Colon (tissue), 2 donors: ENCODE results near the gene MPEG1.

ENCODE experiments used
- FAIRE-seq: peaks from 2 replicates; lab custom pipeline; 2012; peaks lifted over from hg19 to GRCh38; lab: Jason Lieb, UNC
- donor health status: control.
- donor health status: control.

The MPEG1 gene

DNA sequence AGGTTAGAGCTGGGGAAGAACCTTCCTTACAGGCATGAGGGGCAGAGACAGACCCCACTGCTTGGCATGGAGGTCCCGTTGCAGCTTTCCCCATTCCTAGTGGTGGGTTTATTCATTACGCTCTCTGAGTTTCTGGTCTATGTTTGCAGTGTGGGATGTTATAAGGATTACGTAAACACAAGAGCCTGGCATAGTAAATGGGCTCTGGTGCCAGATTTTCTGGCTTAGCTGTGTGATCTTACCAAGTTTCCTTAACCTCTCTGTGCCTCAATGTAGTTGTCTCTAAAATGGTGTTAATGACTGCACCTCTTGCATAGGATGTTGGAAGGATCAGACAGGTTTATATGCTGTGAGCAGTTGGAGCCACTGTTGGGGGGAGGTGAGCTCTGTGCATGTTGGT lies 25.7 kb downstream of the MPEG1 start:
- no peak for FAIRE-seq

DNA sequence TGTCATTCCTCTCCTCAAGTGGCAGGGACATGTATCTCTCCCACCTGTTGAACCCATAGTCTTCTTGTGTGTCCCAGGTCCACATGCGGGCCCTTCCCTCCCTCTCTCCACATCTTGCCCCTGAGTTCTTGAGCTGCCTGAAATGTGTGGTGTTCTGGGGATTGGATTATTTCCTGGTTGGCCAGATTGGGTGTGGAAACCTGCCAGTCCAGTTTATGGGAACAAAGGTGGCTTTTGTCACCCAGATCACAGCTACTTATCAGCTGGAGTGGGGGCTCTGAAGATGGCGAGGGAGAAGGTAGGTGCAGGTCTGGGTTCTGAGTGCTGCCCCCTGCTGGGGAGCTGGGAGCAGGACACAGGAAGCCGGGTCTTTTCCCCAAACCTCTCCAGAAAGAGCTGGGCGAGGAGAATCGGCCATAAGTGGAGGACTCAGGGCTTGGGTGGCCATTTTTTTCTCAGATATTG lies 26.6 kb downstream of the MPEG1 start:
- peak; percentile 33 for FAIRE-seq

DNA sequence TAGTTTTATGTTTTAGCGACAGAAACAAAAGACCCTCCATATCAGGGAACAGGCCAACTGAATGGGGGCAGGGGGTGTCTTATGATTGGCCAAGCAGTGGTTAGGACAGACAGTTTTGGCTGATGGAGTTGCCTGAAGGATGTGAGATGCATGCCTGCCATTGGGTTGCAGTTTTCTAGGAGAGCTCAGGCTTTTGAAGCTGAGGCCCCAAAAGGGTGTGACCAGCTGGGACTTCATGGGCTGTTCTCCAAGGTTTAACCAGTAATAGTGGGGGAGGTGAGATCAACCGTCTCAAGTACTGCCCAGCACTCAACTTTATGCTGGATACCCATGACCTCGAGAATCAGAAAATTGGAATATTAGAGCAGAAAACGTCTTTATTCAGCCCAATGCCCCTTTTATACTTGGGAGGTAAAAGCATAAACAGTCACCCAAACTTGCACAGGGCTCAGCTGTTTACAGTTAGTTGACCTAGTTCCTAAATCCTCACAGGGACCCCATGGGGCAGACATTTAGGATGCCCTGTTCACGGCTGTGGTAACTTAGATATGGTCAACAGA lies 27.3 kb downstream of the MPEG1 start:
- FAIRE-seq: no peak

DNA sequence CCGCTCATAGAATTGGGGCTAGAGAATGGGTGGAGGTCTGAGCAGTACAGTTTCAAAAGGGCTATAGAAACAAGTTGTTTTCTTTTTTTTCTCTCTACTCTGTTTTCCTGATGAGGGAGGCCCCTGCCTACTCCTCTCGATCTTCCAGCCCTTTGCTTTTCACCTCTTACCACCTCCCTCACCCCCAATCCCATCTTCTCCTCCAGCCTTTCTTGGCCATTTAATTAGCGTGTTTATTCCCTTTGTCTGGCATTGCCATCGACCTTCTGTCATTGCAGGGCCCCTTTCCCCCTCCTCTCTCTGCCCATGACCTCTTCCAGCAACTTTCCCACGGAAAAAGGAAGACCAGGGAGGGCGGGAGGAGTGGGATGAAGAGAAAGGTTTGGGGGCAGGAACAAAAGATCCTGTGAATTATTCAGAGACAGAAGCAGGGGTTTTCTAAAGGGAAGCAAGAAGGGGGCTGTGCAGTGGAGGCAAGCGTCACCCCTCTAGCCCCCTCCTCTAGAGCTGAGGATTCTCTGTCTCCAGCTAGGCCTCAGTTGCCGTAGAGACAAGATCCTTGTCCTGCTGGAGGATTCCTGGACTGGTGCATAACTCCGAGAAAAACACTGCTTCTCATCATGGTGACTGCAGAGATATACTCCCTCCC lies 27.9 kb downstream of the MPEG1 start:
- FAIRE-seq: no peak

DNA sequence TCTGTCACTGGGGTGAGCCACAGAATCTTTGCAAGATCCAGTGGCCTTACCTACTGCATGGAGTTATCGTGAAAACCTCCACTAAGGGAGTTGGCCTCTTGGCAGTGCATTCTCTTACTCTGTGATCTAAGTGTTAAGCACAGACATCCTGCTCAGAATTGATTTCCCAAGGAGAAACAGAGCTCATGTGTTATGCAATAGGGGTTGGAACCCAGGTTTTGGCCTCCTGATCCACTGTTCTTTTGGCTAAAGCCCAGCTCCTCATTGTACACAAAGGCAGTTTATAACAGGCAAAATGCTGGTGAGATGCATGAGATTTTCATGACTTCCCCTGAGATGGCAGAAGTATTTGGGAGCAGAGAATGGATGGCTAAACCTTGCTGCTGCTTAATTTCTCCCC lies 29.0 kb downstream of the MPEG1 start:
- no peak for FAIRE-seq

DNA sequence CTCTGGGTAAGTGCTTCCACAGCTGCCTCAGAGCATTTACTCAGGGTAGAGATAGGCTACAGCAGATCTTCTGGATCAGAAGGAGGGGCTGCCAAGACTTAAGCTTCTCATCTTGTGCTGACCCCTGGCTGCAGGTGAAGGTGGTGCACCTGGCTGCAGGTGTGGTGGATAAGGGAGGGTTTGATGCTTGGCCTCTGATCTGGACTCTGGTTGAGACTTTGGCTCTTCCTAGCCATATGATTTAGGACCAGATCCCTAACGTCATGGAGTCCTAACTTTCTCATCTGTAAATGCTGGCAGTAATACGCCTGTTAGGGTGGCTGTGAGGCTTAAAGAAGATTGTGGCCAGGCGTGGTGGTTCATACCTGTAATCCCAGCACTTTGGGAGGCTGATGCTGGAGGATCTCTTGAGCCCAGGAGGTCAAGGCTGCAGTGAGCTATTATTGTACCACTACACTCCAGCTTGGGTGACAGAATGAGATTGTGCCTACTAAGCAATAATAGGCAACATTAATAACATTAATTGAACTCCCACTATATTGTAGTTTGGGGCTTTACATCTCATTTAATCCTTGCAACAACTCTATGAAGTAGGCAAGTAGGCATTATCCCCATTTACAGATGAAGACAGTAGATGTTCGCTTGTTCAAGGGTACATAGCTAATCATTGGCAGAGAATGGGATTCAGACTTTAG lies 30.1 kb downstream of the MPEG1 start:
- FAIRE-seq: no peak

DNA sequence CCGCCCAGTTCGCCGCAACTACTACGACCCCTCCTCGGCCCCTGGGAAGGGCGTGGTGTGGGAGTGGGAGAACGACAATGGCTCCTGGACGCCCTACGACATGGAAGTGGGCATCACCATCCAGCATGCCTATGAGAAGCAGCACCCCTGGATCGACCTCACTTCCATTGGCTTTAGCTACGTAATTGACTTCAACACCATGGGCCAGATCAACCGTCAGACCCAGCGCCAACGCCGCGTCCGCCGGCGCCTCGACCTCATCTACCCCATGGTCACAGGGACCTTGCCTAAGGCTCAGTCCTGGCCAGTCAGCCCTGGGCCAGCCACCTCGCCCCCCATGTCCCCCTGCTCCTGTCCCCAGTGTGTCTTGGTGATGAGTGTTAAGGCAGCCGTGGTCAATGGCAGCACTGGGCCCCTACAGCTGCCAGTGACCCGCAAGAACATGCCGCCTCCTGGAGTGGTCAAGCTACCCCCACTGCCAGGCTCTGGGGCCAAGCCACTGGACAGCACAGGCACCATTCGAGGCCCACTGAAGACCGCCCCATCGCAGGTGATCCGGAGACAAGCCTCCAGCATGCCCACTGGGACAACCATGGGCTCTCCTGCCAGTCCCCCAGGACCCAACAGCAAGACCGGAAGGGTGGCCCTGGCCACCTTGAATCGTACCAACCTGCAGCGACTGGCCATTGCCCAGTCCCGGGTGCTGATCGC lies 30.8 kb downstream of the MPEG1 start:
- FAIRE-seq: no peak

DNA sequence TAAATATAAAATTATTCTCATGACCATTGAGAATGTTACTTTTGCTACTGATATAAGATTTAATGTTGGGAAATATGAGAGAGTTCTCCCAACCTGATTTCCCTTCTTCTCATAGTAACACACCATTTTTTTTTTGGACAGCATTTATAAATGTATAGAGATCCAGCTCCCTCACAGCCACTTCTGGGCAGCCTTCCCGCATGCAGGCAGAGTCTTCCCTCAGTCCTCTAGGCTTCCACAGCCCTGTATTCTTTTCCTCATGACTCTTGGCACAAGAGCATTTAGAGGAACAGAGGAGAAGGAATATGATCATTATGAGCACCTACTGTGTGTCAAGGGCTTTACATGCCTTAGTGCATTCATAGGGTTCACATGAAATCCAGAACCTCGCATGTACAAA lies 31.8 kb downstream of the MPEG1 start:
- FAIRE-seq: no peak

DNA sequence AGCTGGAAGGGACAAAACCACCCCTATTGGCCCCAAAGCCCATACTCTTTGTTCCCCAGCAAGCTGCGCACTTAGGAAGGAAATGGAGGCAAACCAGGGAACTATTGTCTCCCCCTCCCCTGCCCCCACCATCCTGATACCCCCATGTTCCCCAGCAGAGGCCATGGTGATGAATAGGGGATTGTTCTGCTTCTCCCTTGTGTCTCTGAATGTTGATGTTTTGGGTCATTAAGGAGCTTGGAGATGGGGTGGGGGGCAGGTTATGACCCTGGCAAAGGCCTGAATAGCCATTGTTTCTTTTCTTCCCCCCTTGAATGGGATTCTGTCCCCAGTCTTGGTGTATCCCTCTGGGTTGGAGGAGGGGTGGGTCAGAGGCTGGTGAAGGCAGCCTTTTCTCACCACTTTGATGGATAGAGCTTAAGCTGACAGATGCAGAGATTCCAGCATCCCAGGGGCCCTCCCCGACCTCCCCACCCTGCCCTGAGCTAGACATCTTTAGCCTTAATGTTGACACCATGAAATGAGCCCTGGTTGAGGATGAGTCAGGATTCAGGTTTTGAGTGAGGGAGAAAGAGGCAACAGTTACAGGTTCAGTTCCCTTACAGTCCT lies 32.5 kb downstream of the MPEG1 start:
- FAIRE-seq: no peak

DNA sequence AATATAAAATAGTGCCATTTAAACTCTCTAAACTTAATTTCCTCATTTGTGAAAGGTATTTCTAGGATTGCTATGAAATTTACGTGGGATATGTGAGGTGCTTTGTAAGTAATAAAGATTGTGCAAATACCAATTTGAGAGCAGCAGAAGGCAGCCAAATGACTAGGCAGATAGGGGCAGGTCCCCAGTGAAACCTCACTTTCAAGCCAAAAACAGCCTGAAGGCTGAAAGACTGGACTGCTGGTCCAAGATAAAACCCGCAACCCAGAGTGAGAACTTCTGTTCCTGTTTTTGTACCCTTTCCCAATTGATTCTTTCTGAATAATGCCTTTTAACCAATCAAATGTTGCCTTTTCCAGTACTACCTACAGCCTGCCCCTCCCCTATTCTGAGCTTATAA lies 33.6 kb downstream of the MPEG1 start:
- FAIRE-seq: no peak

DNA sequence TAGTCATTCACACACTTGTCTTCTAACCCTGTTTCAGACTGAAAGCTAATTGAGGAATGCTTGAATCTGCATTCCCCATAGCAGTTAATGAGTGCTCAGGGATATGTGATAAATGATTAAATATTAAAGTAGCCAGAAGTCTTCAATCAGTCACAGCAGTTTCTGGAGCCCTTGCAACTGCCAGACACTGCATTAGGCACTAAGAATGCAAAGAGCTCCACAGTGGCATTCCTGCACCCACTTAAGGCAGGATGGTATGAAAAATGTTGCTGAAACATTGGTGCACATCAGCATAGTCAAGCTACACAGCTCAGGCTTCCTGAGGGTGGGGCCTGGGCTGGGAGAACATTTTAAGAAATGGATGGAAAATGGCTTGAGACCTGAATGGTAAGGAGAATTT lies 34.3 kb downstream of the MPEG1 start:
- no peak for FAIRE-seq

DNA sequence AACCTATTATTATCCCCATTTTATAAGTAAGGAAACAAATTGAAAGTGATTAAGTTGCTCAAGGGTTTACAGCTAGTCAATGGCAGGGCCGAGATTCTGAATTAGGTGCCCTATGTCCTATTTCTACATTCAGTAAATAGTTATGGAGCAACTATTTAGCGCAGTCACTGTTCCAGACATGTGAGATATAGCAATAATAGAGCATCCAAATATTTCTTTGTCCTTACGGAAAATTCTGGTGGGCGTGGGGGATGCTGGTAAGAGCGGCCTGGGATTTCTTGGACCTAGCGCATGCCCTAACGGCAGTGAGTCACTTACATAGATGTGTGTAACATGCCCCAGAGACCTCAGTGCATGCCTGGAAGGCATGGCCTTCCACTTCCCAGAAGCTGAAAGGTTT lies 36.4 kb downstream of the MPEG1 start:
- FAIRE-seq: no peak

DNA sequence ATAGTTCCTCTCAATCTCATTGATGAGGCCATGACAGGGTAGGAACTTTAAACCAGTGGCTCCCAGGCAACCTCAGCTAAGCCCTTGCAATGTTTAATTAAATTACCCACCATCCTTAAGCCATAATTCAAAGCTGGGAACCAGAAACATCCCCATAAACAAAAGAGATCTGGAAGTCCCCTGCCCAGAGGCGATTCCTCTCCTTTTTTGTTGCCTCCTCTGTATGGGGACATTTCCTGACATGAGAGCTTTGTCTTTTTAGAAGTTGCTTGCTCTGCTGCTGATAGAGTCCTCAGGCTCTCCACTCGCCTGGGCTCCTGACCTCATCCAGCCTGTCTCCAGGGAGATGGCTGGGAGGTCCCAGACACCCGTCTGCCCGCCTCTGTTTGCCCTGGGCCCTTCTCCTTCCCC lies 37.6 kb downstream of the MPEG1 start:
- no peak for FAIRE-seq

DNA sequence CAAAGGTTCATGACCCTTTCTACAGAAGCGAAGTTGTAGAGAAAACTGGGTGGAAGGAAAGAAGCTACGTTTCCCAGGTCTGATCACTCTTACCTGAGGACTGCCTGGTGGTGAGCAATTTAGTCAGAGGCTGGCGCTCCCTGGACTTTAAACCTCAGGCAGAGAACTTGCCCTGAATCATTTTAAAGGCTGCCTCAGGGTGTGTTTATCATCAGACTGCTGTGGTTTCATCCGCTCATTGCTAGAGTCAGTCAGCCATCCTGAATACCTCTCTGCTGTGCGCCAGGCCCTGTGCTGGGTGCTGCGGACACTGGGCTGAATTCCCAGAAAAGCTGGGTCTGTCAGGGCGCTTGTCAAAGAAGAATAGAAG lies 38.1 kb downstream of the MPEG1 start:
- FAIRE-seq: no peak

DNA sequence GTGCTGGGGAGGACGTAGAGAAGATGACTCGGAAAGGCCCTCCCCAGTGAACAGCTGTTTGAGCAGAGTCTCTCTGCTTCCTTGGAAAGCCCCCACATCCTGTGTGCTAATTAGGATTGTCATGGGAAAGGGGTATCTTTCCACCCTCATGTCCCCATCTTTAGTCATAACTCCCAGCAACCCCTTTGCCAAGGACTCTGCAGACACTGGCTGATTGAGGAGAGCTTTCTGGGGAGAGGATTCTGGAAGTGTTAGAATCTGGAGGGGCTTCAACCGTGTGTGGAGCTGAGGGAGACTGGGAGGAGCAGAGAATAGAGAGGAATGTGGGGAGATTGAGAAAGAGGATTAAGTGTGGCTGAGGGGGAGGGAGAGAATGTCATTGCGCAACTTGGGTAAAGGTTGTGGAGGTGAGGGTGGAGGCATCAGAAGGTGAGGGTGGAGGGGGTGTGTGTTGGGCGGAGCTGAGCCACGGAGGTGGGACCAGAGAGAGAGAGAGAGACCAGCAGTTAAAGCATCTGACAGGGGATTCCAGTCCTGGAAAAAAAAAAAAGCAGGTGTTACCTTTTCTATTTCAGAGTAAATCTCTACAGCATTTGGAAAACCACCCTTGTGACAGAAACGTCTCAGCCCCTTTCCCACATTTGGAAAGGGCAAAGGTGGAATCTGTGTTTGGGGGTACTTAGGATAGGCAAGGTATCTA lies 38.6 kb downstream of the MPEG1 start:
- FAIRE-seq: no peak

DNA sequence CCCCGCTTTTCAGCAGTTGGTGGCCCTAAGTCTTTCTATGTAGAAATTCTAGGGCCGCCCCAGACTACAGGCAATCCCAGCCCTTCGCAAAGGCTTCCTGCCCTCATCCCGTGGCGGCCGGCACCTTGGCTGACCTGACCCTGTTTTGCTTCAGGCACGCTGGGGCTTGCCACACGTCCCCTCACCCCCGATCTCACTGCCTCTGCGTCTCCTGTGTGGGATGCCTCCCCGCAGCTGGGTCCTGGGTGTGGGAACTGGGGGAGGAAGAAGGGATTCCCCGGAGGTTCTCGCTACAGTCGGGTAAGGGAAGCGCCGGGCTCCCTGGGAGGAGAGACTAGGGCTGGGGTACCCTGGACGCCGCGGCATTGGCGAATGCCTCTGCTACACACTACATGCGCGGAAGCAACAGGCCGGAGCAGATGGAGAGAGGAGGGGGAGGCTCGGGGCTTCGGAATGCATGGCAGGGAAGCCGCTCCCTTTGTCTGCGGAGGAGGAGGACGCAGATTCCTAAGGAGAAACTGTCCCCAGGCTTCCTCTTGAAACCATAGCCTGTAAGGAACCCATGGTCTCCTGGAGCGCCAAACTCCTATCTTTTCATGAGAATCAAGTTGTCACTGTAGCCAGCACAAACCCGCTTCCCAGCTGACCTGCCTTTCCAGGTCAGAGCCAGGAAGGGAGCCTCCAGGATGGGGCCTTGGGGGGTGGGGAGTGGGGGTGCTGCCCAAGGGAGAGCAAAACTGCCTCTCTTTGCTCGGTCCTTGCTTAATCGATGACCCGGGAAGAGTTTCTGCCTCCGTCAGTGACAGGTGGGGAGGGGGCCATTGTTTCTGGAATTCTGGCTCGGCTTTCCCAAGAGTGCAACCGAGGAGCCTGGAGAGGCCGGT lies 39.4 kb downstream of the MPEG1 start:
- no peak for FAIRE-seq

DNA sequence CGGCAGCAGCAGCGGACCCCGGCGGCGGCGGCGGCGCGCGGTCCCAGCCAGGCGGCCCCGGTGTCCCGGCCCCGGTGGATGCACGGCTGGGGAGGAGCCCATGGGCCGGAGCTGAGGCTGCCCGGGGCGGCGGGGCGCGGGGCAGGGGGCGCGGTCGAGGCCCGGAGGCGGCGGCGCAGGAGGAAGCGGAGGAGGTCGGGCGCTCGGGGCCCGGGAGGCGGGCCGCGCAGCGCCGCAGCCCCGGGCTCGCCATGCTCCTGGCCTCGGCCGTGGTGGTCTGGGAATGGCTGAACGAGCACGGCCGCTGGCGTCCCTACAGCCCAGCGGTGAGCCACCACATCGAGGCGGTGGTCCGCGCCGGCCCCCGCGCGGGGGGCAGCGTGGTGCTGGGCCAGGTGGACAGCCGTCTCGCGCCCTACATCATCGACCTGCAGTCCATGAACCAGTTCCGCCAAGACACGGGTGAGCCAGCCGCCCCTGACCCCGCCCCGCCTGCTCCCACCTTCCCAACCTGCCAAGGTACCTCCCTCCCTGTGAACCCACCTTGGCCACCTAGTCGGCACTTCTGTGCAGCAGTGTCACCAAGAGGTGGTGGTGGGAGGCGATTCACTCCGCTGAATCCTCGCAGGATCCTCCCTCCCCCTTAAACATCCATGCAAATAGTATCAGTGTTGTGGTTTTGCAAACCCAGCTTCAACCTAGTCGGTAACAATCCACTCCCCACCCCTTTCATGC lies 40.2 kb downstream of the MPEG1 start:
- no peak for FAIRE-seq

DNA sequence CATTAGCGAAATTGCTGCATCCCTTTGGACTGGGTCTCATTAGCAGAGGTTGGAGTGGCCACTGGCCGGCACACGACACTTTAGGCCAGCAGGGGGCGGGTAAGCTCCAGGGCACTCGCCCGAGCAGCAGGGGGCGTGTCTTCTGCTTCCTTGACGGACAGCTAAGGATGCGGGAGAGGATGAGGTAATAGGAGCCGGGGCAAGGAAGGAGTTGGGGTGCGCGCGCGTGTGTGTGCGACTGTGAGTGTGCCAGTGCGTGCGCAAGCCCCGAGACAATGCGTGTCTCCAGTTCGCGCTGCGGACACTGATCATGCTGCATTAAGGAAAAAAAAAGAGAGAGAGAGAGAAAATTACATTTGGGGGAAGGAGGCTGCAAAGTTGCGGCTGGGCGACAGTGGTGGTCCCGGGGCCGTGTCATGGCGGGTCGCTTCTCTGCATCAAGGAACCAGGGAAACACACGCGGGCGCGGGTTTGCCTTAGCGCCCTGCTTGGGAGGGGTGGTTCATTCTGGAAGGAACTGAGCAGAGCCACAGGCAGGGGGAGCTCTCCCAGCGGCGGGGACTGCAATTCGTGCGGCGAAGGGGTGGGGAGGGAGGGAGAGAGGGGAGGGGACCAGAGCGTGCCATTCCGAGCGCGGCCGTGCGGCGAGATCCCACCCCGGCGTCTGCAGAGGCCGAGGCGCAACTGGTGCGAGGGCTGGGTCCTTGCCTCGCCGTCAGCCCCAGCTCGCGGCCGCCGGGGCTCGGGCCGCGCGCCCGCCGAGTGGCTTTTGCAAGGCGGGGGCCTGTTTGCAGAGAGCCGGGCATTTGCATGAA lies 41.0 kb downstream of the MPEG1 start, which contains the start of gene DTX4:
DTX4 (plus strand) TSS at position 625 of the 815 bp plus-strand sequence. CDS start 464 bp downstream, outside the sequence.
- no peak for FAIRE-seq

DNA sequence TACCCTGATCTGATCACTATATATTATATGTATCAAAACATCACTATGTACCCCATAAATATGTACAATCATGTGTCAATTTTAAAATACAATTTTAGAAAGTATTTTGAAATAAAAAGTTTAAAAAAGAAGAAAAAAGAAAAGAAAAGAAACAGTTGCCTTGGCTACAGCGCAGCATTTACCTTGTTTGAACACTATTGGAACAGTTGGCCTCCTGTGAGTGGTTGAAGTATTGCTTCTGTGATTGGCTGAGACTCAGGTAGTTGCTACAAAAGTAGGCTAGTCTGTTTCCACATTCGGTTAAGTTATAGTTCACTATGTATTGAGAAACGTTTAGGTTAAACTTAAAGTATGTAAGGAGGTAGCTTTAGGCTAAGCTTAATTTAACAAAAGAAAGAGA lies 48.7 kb downstream of the MPEG1 start:
- peak; percentile 45 for FAIRE-seq
